HG03520 (cell line): ENCODE measurements around the gene GSK3B.

Source experiments
- ATAC-seq: cut with Tn5 transposase; IDR thresholded peaks from one replicate; pipeline ENCODE4 v1.9.1; 2021; ENCODE audit warnings: mild to moderate bottlenecking, moderate library complexity; ENCODE audit not compliant: unreplicated experiment

Gene GSK3B

DNA sequence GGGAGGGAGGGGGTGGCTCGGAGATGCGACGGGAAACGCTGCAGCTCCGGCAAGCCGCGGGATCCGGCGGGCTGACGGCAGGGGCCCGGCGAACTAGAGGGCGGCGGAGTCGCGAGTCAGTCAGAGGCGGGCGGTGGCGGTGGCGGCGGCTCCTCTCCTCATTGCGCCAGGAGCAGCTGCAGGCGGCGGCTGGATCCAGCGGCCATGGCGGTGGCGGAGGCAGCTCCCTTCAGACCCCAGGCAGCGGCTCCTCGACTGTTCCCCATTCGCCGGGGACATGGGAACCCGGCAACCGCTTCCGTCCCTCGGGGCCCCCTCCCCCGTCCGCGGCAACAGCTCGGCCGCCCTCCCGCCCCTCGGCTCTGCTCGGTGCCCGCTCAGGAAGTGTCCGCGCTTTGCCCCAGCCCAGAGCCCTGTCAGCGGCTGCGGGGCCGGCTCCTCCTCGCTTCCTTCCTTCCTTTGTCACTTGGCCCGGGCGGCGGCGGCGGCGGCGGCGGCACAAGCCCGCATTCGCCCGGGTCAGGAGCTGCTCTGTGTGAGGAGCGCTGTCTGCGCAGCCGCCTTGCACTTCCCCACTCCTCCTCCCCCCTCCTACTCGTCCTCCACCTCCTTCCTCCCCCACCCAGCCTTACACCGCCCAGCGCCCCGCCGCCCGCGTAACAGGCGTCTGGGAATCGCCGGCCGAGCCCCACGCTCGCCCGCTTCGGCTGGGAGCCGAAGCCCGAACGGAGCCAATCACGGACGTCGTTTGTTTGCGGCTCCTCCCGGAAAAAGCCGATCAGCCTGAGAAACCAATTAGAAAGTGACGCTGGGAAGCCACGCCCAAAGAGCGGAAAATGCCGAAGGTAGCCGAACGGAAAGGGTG, at the start of gene GSK3B:
Gene GSK3B (minus strand): TSS at position 537 of the 865 bp plus-strand sequence. CDS start 1,013 bp downstream, outside the sequence.
- peak; percentile 27 for ATAC-seq

DNA sequence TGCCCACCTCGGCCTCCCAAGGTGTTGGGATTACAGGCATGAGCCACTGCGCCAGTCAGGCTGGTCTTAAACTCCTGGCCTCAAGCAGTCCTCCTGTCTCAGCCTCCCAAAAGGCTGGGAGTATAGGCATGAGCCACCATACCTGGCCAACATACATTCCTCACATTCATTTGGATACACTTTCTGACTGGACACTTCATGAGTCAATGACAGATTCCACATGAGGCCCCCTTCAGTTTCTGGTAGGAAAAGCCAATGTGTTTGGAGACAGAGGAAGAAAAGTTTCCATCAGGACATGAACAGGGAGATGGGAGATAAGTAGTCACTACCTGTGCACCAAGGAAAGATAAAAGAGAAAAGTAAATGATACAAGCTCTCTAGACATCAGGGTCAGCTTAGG, 49.4 kb upstream of the GSK3B start:
- no peak for ATAC-seq

DNA sequence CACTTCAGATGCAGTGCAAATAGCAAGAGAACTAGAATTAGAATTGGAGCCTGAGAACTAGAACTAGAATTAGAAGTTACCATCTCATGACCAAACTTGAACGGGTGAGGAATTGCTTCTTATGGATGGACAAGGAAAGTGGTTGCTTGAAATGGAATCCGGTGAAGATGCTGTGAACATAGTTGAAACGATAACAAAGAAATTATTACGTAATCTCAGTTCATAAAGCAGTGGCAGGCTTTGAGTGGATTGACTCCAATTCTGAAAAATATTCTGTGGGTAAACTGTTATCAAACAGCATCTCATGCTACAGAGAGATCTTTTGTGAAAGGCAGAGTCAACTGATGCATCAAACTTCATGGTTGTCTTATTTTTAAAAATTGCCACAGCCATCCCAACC, 48.0 kb upstream of the GSK3B start:
- ATAC-seq = no peak

DNA sequence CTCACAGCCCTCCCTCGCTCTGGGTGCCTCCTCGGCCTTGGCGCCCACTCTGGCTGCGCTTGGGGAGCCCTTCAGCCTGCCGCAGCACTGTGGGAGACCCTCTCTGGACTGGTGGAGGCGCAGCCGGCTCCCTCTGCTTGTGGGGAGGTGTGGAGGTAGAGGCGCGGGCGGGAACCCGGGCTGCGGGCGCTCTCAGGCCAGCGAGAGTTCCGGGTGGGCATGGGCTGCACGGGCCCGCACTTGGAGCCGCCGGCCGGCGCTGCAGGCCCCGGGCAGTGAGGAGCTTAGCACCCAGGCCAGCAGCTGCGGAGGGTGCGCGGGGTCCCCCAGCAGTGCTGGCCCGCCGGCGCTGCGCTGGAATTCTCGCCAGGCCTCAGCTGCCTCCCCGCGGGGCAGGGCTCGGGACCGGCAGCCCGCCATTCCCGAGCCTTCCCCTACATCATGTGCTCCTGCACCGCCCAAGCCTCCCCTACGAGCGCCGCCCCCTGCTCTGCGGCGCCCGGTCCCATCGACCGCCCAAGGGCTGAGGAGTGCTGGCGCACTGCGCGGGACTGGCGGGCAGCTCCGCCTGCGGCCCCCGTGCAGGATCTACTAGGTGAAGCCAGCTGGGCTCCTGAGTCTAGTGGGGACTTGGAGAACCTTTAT, 46.0 kb upstream of the GSK3B start:
- no peak for ATAC-seq

DNA sequence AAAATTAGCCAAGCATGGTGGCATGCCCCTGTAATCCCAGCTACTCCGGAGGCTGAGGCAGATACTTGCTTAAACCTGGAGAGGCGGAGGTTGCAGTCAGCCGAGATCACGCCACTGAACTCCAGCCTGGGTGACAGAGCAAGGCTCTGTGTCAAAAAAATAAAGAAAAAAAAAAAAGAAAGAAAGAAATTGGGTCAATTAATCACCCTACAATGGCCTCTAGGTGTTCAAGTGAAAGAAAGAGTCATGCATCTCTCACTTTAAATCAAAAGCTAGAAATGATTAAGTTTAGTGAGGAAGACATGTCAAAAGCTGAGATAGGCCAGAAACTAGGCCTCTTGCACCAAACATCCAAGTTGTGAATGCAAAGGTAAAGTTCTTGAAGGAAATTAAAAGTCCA, 44.9 kb upstream of the GSK3B start:
- ATAC-seq = no peak

DNA sequence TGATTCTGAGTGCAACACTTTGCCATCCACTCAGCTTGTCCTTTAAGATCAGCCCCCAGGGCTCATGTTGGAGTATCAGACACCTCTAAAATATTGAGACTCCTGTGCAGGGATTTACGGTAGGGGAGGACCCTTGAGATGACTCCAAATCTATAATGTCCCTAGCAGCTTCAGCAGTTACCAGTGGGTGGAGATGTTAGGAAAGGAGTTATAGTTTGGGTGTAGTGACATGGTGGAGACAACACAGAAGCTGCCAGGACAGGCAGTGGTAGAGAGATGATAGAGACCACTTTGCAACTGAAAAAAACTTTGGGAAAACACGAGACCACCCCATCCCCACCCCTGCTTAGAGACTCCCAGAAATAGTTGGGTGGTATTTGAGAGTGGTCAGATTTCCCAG, 43.3 kb upstream of the GSK3B start:
- ATAC-seq = no peak

DNA sequence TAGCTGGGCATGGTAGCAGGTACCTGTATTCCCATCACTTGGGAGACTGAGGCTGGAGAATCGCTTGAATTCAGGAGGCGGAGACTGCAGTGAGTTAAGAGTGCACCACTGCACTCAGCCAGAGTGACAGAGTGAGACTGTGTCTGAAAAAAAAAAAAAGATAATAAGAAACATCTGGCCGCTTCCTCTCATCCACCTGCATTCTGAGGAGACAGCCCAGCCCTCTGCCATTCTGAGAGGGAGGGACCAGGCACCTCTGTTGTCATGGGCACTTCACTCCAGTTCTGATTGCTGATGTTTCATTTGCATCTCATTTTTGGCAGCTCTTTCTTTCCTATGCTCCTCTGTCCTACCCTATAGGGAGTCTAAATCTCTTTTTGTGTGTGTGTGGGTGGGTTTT, 36.4 kb upstream of the GSK3B start:
- ATAC-seq = no peak

DNA sequence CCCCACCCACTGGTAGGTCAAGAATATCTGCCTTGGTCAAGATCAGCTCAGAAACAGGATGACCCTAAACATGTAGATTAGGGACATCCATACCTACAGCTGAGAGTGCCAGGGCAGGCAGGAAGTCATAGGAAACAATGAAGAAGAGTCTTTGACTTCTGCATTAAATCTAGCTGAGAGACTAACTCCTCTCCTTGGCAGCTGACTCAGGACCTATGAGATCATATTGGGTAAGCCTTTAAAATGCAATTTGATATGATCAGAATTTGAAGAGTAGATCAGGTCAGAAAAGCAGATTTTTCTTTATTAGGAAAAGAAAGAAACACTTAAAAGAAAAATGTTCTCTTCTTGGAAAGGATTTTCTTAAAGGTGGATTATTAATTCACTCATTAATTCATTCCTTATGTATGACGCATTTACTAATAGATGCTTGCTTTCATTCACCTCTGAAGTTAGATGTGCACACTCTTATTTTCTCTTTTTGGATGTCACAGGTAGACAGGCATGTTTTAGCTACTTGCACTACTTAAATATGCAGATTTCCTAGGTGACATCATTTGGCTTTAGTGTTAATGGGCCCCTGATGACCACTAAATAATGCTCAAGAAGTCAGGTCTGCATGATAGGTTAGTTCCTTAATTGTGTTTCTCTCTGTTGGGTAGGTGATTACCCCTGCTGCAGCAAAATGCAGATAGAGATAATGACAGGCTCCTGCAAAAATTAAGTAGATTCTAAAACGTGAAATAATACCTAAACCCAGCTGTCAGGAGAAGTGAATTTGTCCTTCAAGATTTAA, 35.7 kb upstream of the GSK3B start:
- ATAC-seq = no peak

DNA sequence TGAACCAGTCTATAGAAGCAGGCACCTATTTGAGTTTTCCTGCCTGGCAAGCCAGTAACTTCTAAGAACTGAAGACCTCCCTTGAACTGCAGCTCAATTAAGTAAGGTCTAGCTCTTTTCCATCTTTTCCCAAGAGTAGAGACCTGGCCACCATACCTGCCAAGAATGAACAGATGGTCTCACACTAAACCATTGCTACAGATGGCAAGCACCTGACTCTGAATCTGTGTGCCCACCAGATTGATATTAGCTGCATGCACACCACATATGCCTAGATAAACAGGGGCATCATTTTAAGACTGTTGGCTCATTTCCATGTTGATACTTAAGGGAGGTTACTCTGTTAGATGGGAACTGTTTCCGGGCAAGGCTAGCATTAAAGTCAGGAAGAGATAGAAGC, 34.8 kb upstream of the GSK3B start:
- no peak for ATAC-seq

DNA sequence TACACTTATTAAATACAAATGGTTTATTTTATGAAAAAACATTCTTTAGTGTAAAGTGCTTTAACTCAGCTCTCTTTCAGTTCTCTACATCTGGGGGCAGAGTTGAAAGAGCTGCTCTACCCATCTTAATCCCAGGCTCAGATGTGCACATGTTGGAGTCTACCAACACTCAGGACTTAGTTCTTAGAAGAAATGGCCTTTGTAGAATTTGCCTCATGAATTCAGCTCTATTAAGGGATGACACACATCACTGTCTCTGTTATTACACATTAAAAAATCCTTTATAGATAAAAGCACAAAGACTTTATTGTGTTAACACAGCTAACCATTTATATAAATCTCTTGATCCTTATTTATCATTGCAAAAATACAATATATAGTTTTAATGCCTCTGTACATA, 31.7 kb upstream of the GSK3B start:
- no peak for ATAC-seq

DNA sequence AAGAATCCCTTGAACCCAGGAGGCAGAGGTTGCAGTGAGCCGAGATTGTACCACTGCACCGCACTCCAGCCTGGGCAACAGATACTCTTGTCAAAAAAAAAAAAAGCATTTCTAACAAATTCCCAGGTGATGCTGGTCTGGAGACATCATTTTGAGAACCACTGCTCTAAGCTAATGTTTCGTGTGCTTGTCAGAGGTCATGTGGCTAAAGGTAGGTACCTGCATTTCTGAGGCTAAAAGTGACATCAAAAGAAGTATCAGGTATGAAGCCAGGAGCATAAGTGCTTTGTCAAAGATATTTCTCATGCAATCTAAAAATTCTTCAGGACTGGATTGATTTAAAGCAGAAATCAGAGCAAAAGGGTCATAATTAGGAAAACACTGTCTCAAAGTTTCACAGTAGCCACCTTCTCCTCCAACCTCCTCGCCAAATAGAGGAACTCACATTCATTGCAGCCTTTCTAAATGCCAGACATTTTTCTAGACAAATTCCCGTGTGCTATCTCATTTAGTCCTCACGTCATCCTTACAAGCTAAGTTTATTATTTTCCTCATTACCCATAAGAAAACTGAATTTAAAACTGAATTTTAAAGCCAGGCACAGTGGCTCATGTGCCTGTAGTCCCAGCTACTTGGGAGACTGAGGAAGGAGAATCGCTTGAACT, 25.7 kb upstream of the GSK3B start:
- no peak for ATAC-seq

DNA sequence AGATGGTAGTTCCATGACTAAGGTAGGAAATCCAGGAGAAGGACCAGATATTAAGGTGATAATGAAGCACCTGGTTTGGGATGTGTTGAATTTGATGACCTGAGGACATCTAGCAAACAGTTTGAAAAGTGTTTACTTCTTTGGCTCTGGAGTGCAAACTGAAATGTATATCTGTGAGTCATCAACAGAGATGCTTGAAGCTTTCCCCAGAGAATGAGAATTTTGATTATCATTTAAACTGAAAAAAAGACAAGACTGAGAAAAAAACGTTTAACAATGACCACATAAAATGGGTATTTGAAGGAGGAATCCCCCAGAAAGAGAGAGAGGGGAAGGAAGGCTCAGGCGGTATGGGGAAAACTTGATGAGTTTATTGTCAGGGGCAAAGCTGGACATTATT, 20.7 kb upstream of the GSK3B start:
- no peak for ATAC-seq

DNA sequence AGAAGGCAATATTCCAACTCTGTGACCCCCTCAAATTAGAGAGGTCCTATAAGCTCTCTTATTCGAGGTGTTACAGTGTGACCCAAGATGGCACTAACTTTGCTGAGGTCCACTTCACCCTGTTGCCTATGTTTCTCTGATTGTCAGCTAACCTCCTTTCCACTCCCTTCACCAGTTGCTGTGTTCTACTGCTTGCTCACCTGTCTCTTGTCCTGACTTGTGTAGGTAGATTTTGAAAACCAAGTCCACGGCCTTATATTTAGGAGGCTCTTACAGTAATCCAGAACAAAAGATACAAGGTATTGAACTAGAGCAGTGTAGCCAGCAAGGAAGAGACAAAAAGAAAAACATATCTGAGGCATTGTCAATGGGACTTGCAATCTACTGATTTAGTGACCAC, 20.1 kb upstream of the GSK3B start:
- no peak for ATAC-seq

DNA sequence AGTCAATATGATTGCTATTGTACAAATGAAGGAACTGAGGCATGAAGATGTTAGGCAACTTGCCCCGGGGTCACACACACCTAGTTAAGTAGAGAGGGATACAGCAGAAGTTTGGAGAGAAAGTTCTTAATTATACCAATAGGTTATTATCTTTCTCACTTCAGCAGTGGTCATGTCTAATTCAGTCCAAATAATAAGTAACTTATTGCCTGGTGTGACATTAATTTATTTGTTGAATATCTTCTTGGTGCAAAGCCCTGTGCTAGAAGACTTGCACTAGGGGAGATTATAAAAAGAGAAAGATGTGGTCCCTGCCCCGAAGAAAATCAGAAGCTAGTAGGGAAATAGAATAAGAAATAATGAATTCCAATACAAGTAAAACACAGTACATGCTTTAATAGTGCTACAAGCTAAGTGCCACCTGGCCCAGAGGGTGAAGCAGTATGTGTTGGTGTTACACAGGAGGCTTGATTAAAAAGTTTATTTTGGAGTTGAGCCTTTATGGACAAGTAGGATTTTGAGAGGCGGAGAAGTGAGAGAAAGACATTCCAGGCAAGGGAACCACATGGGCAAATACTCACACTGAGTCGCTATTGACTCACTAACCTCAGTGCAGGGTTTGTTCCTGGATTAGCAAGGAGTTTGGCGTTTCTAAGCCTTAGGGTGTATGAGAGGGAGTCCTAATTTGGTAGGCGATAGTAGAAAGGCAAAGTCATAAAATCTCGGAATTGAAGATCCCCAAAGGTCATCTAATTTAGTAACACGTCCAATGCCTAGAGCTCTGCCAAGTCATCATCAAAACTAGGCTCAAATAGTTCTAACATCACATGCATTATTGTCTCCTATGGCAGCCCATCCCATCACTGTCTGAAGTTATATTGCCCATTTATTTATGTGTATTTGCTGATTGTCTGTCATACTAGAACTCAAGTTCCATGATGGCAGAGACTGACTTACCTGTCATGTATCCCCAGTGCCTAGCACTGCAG, 19.2 kb upstream of the GSK3B start:
- ATAC-seq = no peak

DNA sequence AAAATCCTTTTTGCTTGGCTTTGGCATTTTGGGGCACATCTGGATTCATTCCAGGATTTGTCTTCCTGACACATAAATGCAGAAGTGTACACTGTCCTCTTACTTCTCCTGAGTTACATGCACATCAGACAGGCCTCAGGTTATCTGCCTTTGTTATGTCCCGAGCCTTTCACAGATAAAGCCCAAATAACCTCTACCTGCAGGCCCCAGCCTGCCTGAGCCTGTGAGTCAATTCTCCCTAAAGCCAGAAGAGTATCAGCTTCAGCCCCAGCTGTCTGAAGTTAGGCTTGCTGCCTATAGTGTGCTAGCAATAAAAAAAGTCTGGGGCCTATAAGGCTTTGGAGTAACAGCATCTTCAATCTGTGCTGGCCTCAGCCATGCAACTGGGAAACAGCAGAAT, 17.7 kb upstream of the GSK3B start:
- no peak for ATAC-seq

DNA sequence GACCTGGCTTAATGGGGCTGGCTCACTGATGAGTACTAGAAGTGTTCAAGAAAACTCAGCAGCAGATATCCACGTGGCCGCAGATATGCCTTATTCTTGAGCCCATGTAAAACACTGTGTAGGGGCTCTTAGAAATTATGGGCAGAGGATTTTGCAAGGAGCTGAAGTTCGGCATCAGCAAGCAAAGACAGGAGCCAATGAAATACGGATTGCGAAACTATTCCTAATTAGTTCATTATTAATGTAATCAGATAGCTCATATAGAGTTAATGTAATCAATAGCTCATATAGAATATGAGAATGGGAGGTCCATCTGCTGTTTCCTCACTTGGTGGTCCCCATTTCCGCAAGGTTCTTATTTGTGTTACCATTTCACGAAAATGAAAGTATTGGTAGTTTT, 9.0 kb upstream of the GSK3B start:
- no peak for ATAC-seq

DNA sequence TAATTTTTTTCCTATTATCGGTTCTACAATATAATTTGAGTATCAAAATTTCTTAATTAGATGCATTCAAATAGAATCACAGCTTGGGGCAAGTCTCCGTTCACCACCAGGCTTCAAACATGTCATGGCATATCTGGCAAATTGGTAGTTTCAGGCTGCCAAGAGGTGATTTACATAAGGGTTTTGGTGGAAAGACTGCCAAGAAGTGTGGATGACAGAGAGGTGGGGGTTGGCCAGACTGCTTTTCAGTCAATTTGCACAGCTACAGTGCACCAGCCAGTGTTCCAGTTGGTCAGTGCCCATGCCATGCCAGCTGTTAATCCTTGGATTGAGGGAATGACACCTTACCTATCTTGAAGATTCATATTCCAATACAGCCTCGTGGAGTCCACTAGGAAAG, 8.4 kb upstream of the GSK3B start:
- no peak for ATAC-seq

DNA sequence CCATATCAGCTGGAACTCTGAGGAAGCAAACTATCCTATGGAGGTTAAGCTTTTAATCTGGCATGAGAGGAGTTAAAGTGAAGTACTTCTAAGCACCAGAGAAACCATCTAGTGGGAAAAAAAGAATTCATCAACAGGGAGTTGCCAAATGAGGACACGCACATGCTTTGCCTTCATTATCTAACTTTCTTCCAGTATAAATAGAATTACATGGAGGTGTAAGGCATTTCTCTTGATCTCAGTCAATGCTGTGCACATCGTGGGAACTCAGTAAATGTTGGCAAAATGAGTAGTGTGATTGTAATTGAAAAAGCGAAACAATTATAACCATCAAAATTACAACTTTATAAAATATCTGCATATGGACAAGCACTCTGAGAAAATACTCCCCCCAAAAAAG, 8.0 kb upstream of the GSK3B start:
- ATAC-seq = no peak

DNA sequence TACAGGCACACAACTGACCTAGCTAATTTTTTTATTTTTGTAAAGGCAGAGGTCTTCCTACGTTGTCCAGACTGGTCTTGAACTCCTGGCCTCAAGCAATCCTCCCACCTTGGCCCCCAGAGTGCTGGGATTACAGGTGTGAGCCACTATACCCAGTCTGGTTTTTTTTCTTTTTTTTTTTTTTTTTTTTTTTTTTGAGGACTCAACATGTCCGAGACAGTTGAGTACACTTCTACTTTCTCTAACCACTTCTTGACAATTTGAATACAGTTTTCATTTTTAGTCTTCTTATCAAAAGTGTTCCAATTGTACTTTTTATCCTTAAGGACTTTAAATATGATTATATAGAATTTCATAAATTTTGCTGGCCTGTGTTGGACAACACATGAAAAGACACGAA, 7.4 kb upstream of the GSK3B start:
- ATAC-seq = no peak

DNA sequence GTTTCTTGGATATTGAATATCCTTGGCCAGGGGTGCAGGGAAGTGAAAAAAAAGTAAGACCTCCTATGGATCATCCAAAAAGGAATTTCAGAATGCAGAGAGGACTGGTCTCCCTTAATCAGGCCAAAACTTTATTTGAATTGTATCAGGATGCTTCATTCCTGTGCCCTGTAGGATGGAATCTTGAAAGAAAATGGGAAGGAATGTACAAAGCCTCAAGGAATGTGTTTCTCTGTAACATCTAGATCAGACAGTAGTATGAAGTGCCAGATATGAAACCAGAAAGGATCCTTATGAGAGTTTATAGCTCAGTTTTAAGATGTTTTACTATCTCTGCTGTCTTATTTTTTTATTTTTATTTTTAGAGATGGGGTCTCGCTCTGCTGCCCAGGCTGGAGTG, 6.5 kb upstream of the GSK3B start:
- ATAC-seq = no peak
